ENCODE data around the gene PABPN1.

DNA sequence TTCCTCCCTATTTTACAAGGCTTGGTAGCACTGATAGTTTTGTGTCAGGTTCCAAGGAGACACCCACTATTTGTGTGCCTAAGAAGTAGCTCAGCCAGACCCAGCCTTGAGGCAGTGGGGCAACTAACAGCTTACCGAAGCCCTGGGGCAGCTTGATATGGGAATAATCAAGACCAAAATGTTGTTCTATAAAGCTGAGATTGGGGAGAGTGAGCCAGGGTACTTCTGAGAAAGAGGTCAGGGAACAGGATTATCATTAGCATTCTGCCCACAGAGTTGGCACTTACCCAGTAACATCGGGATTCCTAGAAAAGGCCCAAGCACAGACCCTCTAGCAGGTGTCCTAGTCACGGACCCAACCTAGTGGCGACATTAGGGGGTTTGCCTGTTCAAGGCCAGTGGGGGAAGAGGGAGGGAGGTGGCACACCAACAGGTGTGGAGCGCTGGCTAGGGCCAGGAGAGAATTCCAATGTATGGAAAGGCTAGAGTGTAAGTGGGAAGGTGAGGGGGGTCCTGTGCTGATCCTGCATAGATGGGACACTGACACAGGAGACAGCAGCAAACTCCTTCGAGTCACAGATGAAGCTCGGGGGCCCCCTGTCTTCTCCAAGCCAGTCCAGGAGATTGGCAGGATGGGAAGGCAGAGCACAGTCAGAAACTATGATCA lies 23.5 kb upstream of the PABPN1 start:
- TF ChIP-seq POLR2A (IDR thresholded peaks at IDR 0.05) (no peak), CTCF (IDR thresholded peaks at IDR 0.05) (no peak)

Measured in Peyer's patch (tissue), 4 donors.